Endodermal cell (in vitro differentiated cells): Measurements from ENCODE around the gene RAMACL. TPM values are rescaled to one million over a fixed set of nuclear protein-coding genes. Genes with fewer than 3 reads are reported as not detected.
A peak's percentile ranks its signal among the peaks of the same experiment; 100 is the strongest.

Source experiments
- DNase-seq: peaks from one replicate; pipeline ENCODE4 v3.0.0-alpha.2; 2017
- H3K27ac ChIP-seq: 2 replicates; pipeline ENCODE4 v1.5.1; 2013; ENCODE audit warnings: mild to moderate bottlenecking, low read depth, low read length, moderate library complexity
- H3K27me3 ChIP-seq: 2 replicates; pipeline ENCODE4 v1.6.1; 2013; ENCODE audit warnings: mild to moderate bottlenecking, low read length, moderate library complexity; ENCODE audit not compliant: insufficient read depth, control insufficient read depth, poor library complexity, severe bottlenecking
- H3K36me3 ChIP-seq: 2 replicates; pipeline ENCODE4 v1.7.0; 2013; ENCODE audit warnings: mild to moderate bottlenecking, low read length, moderate library complexity; ENCODE audit not compliant: control insufficient read depth, insufficient read depth
- H3K4me1 ChIP-seq: one replicate; pipeline ENCODE4 v1.7.0; 2013; ENCODE audit warnings: low read length; ENCODE audit not compliant: control insufficient read depth, insufficient read depth
- H3K4me3 ChIP-seq: 2 replicates; pipeline ENCODE4 v1.5.1; 2013; ENCODE audit warnings: mild to moderate bottlenecking, low read length, moderate library complexity
- H3K9ac ChIP-seq: 2 replicates; pipeline ENCODE4 v1.6.1; 2013; ENCODE audit warnings: mild to moderate bottlenecking, low read length, moderate library complexity; ENCODE audit not compliant: poor library complexity, severe bottlenecking; ENCODE audit errors: extremely low read depth
- H3K9me3 ChIP-seq: 2 replicates; pipeline ENCODE4 v1.6.1; 2013; ENCODE audit warnings: mild to moderate bottlenecking, low read length, moderate library complexity; ENCODE audit not compliant: control insufficient read depth
- H3K27ac Mint-ChIP-seq: 2 replicates; pipeline ENCODE4 v1.8.0; 2020; ENCODE audit warnings: mixed read lengths
- H3K27me3 Mint-ChIP-seq: 2 replicates; pipeline ENCODE4 v1.8.0; 2021; ENCODE audit warnings: mild to moderate bottlenecking, mixed read lengths; ENCODE audit not compliant: insufficient read depth
- H3K36me3 Mint-ChIP-seq: 2 replicates; pipeline ENCODE4 v1.8.0; 2020; ENCODE audit warnings: low read depth, mixed read lengths
- H3K4me1 Mint-ChIP-seq: 2 replicates; pipeline ENCODE4 v1.8.0; 2020; ENCODE audit warnings: mixed read lengths
- H3K4me3 Mint-ChIP-seq: 2 replicates; pipeline ENCODE4 v1.8.0; 2020; ENCODE audit warnings: mild to moderate bottlenecking, moderate library complexity, mixed read lengths
- H3K9me3 Mint-ChIP-seq: 2 replicates; pipeline ENCODE4 v1.8.0; 2020; ENCODE audit warnings: mild to moderate bottlenecking, mixed read lengths
- CTCF ChIP-seq: fragments of 200-600 bp; sonication (generic); conservative IDR thresholded peaks from 2 replicates; pipeline ENCODE4 v1.5.0; 2021; ENCODE audit warnings: antibody characterized with exemption, mild to moderate bottlenecking
- WGBS, 2 experiments: methylation state at CpG; one replicate each; pipeline versions ENCODE4 v1.1.5 to v1.1.7; 2013; ENCODE audit warnings: missing lambda C conversion rate in 2 of 2, mixed read lengths in 1 of 2; ENCODE audit not compliant: insufficient coverage in 1 of 2, insufficient read length in 1 of 2; 5-methylcytosine and 5-hydroxymethylcytosine counted together
- total RNA-seq, 2 donors: library from RNA; stranded (reverse); fragmentation: NEBNext Ultra II Directional in 1 of 2; extraction: Animal tissue kit (Norgen Biotek cat#: 25700) in 1 of 2; gene quantifications; 2 replicates in 1 of 2; 3 replicates in 1 of 2; pipeline ENCODE4 v1.2.1, GENCODE V29; 2021

The RAMACL gene
- total RNA-seq, 2 donors from 2014 or later, result 0.80 to 2.5 TPM

GRCh38 chr6:166612471-166612881 lies 26.0 kb upstream of the RAMACL start:
- Histone ChIP-seq H3K27me3 (no peaks in the 10 kb centered on the region), H3K4me3 (no peak overlapping the region), H3K9ac (no peak overlapping the region), H3K4me1 (peaks cover 2% of the 10 kb centered on the region), H3K36me3 (no peaks in the 10 kb centered on the region), H3K27ac (no peak overlapping the region), H3K9me3 (no peaks in the 10 kb centered on the region)
- H3K4me3 Mint-ChIP-seq, result no peak overlapping the region
- peak; percentile 34 for DNase-seq
- TF ChIP-seq CTCF, result no peak
- peaks cover 12% of the 10 kb centered on the region for H3K4me1 Mint-ChIP-seq
- 94% methylated on average over 9 to 11 of the region's 11 CpGs for WGBS, 2 experiments
- no peaks in the 10 kb centered on the region for H3K36me3 Mint-ChIP-seq
- no peaks in the 10 kb centered on the region for H3K27me3 Mint-ChIP-seq
- H3K9me3 Mint-ChIP-seq, result no peaks in the 10 kb centered on the region
- no peak overlapping the region for H3K27ac Mint-ChIP-seq

- 92% methylated on average over 4 of the region's 4 CpGs for WGBS, 2 experiments
- Histone ChIP-seq H3K27ac (no peak overlapping the region), H3K9me3 (no peaks in the 10 kb centered on the region), H3K36me3 (no peaks in the 10 kb centered on the region), H3K4me3 (no peak overlapping the region), H3K9ac (no peak overlapping the region), H3K27me3 (no peaks in the 10 kb centered on the region), H3K4me1 (peaks cover 2% of the 10 kb centered on the region)
- no peak for TF ChIP-seq CTCF
- peak; percentile 44 for DNase-seq
- H3K27me3 Mint-ChIP-seq, result no peaks in the 10 kb centered on the region
- H3K36me3 Mint-ChIP-seq, result no peaks in the 10 kb centered on the region
- no peaks in the 10 kb centered on the region for H3K9me3 Mint-ChIP-seq
- H3K4me1 Mint-ChIP-seq, result peaks cover 12% of the 10 kb centered on the region
- H3K27ac Mint-ChIP-seq, result no peak overlapping the region
- no peak overlapping the region for H3K4me3 Mint-ChIP-seq
These were observed 25.2 kb upstream of the RAMACL start for GRCh38 chr6:166611631-166612030.

GRCh38 chr6:166610069-166610468 lies 23.6 kb upstream of the RAMACL start:
- Histone ChIP-seq H3K9ac (no peak overlapping the region), H3K27me3 (no peaks in the 10 kb centered on the region), H3K36me3 (no peaks in the 10 kb centered on the region), H3K9me3 (no peaks in the 10 kb centered on the region), H3K4me3 (no peak overlapping the region), H3K27ac (no peak overlapping the region), H3K4me1 (peaks cover 1% of the 10 kb centered on the region)
- TF ChIP-seq CTCF, result no peak
- Mint-ChIP-seq H3K4me1 (peaks cover 18% of the 10 kb centered on the region), H3K27ac (no peak overlapping the region), H3K36me3 (no peaks in the 10 kb centered on the region), H3K4me3 (no peak overlapping the region), H3K27me3 (no peaks in the 10 kb centered on the region), H3K9me3 (no peaks in the 10 kb centered on the region)
- DNase-seq, result peak; percentile 32
- WGBS, 2 experiments, result 85 to 93% methylated on average over 7 to 9 of the region's 9 CpGs
